ENCODE data around the gene CDHR2.

- TF ChIP-seq, protein P1, sequence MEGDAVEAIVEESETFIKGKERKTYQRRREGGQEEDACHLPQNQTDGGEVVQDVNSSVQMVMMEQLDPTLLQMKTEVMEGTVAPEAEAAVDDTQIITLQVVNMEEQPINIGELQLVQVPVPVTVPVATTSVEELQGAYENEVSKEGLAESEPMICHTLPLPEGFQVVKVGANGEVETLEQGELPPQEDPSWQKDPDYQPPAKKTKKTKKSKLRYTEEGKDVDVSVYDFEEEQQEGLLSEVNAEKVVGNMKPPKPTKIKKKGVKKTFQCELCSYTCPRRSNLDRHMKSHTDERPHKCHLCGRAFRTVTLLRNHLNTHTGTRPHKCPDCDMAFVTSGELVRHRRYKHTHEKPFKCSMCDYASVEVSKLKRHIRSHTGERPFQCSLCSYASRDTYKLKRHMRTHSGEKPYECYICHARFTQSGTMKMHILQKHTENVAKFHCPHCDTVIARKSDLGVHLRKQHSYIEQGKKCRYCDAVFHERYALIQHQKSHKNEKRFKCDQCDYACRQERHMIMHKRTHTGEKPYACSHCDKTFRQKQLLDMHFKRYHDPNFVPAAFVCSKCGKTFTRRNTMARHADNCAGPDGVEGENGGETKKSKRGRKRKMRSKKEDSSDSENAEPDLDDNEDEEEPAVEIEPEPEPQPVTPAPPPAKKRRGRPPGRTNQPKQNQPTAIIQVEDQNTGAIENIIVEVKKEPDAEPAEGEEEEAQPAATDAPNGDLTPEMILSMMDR (IDR thresholded peaks at IDR 0.05): no peak
- no peak for TF ChIP-seq POLR2A (IDR thresholded peaks at IDR 0.05)
- no peak for TF ChIP-seq EP300 (IDR thresholded peaks at IDR 0.05)
Observed at GRCh38 chr5:176540956-176541337, 8.2 kb upstream of the CDHR2 start.

Data from tibial nerve (tissue), 4 donors.